ENCODE data around the gene PCDHGC3. TPM values are rescaled to one million over a fixed set of nuclear protein-coding genes. Genes with fewer than 3 reads are reported as not detected.

Gene PCDHGC3
- polyA plus RNA-seq, 1 of the 3 experiments (the other 2 are of a cell fraction) = 97.0 TPM

DNA sequence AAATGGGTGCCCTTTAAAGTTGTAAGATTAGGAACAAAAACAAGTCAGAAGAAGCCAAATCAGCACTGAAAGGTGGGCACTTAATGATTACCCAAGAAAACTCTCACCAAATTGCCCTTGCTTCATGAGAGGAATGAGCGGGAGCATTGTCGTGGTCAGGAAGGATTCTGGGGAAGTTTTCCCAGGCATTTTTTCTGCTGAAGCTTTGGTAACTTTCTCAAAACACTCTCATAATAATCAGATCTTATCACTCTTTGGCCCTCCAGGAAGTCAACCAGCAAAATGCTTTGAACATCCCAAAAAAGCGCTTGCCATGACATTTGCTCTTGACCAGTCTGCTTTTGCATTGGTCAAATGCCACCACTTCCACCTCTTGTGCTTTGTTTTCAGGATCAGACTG lies 10.4 kb upstream of the PCDHGC3 start:
- Histone ChIP-seq H2AFZ (ENCODE audit: low read depth) (no peak overlapping the region), H3F3A (replicated peaks; ENCODE audit: insufficient read depth) (peaks cover 7% of the 10 kb centered on the region), H3K27ac (ENCODE audit: low read depth in 2 of 2, low read length in 1 of 2) (peak overlapping the region in 1 of 2 experiments; percentile 36; a peak in 1 of 4 replicates), H3K79me2 (ENCODE audit: insufficient read depth) (peaks cover 9% of the 10 kb centered on the region), H3K4me2 (no peak overlapping the region), H3K4me1 (ENCODE audit: control insufficient read depth in 1 of 2, insufficient read depth in 2 of 2, low read depth in 1 of 2, low read length in 1 of 2) (no peaks in the 10 kb centered on the region), H4K20me1 (ENCODE audit: insufficient read depth) (no peaks in the 10 kb centered on the region; the same call in 1 of the 2 replicates), H3K9me2 (no peaks in the 10 kb centered on the region), H3K9me3 (no peaks in the 10 kb centered on the region), H3K4me3 (ENCODE audit: low read depth in 2 of 2, low read length in 1 of 2) (no peak overlapping the region), H3K36me3 (replicated peaks in 1 of 2; ENCODE audit: control insufficient read depth in 1 of 2, insufficient read depth in 2 of 2, low read length in 1 of 2) (peaks cover 0 to 3% of the 10 kb centered on the region in 2 experiments), H3K27me3 (ENCODE audit: insufficient read depth) (no peaks in the 10 kb centered on the region), H3K9ac (no peak overlapping the region)
- WGBS (ENCODE audit: low lambda C conversion rate) = 89% methylated on average over 3 of the region's 3 CpGs
- POLR2A ChIA-PET = no interaction called here
- no peak for DNase-seq
- CTCF ChIA-PET = interaction anchor here (1.7 to 4.6 kb wide), 2 partner anchors 10 to 102 kb away, joined by 4 to 16 read pairs; partner anchors contain the start of gene PCDHGC3
- TF ChIP-seq, protein P1, sequence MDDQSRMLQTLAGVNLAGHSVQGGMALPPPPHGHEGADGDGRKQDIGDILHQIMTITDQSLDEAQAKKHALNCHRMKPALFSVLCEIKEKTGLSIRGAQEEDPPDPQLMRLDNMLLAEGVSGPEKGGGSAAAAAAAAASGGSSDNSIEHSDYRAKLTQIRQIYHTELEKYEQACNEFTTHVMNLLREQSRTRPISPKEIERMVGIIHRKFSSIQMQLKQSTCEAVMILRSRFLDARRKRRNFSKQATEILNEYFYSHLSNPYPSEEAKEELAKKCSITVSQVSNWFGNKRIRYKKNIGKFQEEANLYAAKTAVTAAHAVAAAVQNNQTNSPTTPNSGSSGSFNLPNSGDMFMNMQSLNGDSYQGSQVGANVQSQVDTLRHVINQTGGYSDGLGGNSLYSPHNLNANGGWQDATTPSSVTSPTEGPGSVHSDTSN (IDR thresholded peaks at IDR 0.05) = no peak
- TF ChIP-seq MXI1 (IDR thresholded peaks at IDR 0.05; ENCODE audit: low read depth, low read length) = no peak
- TF ChIP-seq YY1 (IDR thresholded peaks at IDR 0.05; ENCODE audit: low read depth) = no peak
- no peak for TF ChIP-seq FOXM1 (IDR thresholded peaks at IDR 0.05; ENCODE audit: low read depth)
- TF ChIP-seq JUND (IDR thresholded peaks at IDR 0.05) = no peak
- TF ChIP-seq GATA2 (CRISPR knock-in tag; IDR thresholded peaks at IDR 0.05) = no peak
- no peak for TF ChIP-seq CHD2 (IDR thresholded peaks at IDR 0.05; ENCODE audit: low read length, partially characterized antibody)
- no peak for TF ChIP-seq EZH2phosphoT487 (IDR thresholded peaks at IDR 0.05; ENCODE audit: borderline replicate concordance, low read depth)
- TF ChIP-seq, protein P2, sequence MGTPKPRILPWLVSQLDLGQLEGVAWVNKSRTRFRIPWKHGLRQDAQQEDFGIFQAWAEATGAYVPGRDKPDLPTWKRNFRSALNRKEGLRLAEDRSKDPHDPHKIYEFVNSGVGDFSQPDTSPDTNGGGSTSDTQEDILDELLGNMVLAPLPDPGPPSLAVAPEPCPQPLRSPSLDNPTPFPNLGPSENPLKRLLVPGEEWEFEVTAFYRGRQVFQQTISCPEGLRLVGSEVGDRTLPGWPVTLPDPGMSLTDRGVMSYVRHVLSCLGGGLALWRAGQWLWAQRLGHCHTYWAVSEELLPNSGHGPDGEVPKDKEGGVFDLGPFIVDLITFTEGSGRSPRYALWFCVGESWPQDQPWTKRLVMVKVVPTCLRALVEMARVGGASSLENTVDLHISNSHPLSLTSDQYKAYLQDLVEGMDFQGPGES (IDR thresholded peaks at IDR 0.05; ENCODE audit: low read depth, low read length) = no peak
- TF ChIP-seq TCF12 (IDR thresholded peaks at IDR 0.05) = no peak
- TF ChIP-seq TEAD4 (IDR thresholded peaks at IDR 0.05; ENCODE audit: borderline replicate concordance, insufficient read depth) = no peak
- no peak for TF ChIP-seq MEF2A (IDR thresholded peaks at IDR 0.05; ENCODE audit: borderline replicate concordance, low read depth)
- TF ChIP-seq, protein P3, sequence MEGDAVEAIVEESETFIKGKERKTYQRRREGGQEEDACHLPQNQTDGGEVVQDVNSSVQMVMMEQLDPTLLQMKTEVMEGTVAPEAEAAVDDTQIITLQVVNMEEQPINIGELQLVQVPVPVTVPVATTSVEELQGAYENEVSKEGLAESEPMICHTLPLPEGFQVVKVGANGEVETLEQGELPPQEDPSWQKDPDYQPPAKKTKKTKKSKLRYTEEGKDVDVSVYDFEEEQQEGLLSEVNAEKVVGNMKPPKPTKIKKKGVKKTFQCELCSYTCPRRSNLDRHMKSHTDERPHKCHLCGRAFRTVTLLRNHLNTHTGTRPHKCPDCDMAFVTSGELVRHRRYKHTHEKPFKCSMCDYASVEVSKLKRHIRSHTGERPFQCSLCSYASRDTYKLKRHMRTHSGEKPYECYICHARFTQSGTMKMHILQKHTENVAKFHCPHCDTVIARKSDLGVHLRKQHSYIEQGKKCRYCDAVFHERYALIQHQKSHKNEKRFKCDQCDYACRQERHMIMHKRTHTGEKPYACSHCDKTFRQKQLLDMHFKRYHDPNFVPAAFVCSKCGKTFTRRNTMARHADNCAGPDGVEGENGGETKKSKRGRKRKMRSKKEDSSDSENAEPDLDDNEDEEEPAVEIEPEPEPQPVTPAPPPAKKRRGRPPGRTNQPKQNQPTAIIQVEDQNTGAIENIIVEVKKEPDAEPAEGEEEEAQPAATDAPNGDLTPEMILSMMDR (IDR thresholded peaks at IDR 0.05) = no peak
- no peak for TF ChIP-seq ELF1 (IDR thresholded peaks at IDR 0.05)
